Activated naive CD4-positive, alpha-beta T cell treated with anti-CD3 and anti-CD28 coated beads, Interleukin-2, amount 10 ng/mL, durations not matched to agents 7 days and 5 days (primary cell): ENCODE data around the gene PPP1CC.
"Not testable (repeated sequence)": the region's sequence is repeated elsewhere in the genome, so short reads cannot be mapped to it uniquely, and the experiment has no call there.

Source experiments
- CTCF ChIA-PET: fragments of 350-600 bp; sonication (Branson Sonifier 250); formaldehyde crosslinking; loops from one replicate; lab custom pipeline; 2021; ENCODE audit warnings: antibody characterized with exemption; lab: Charles Lee
- DNase-seq: peaks from one replicate; pipeline ENCODE4 v3.0.0-alpha.2; 2020
- H3K27ac Mint-ChIP-seq: one replicate; pipeline ENCODE4 v1.8.0; 2021; ENCODE audit warnings: mild to moderate bottlenecking, moderate library complexity, mixed read lengths
- H3K27me3 Mint-ChIP-seq: one replicate; pipeline ENCODE4 v1.8.0; 2021; ENCODE audit warnings: mild to moderate bottlenecking, mixed read lengths
- H3K36me3 Mint-ChIP-seq: one replicate; pipeline ENCODE4 v1.8.0; 2021; ENCODE audit warnings: mixed read lengths
- H3K4me1 Mint-ChIP-seq: one replicate; pipeline ENCODE4 v1.8.0; 2021; ENCODE audit warnings: mixed read lengths
- H3K4me3 Mint-ChIP-seq: one replicate; pipeline ENCODE4 v1.8.0; 2021; ENCODE audit warnings: mild to moderate bottlenecking, moderate library complexity, mixed read lengths
- H3K9me3 Mint-ChIP-seq: one replicate; pipeline ENCODE4 v1.8.0; 2021; ENCODE audit warnings: mixed read lengths

PPP1CC gene

GRCh38 chr12:110726708-110727369 is 15.9 kb downstream of the PPP1CC start:
- no peak for DNase-seq
- Mint-ChIP-seq H3K27ac (no peak overlapping the region), H3K4me1 (peaks cover 27% of the 10 kb centered on the region), H3K36me3 (peaks cover 69% of the 10 kb centered on the region), H3K4me3 (no peak overlapping the region), H3K27me3 (no peaks in the 10 kb centered on the region), H3K9me3 (no peaks in the 10 kb centered on the region)
- CTCF ChIA-PET: no interaction called here

- Mint-ChIP-seq H3K36me3 (peaks cover 71% of the 10 kb centered on the region), H3K9me3 (no peaks in the 10 kb centered on the region), H3K4me3 (no peak overlapping the region), H3K4me1 (peaks cover 20% of the 10 kb centered on the region), H3K27ac (no peak overlapping the region), H3K27me3 (no peaks in the 10 kb centered on the region)
- CTCF ChIA-PET: no interaction called here
- DNase-seq: no peak
Observed at GRCh38 chr12:110726028-110726427, 16.7 kb downstream of the PPP1CC start.

- Mint-ChIP-seq H3K36me3 (peaks cover 69% of the 10 kb centered on the region), H3K4me3 (no peak overlapping the region), H3K9me3 (no peaks in the 10 kb centered on the region), H3K4me1 (peaks cover 18% of the 10 kb centered on the region), H3K27me3 (no peaks in the 10 kb centered on the region), H3K27ac (no peak overlapping the region)
- CTCF ChIA-PET: no interaction called here
- DNase-seq: no peak
Observed at GRCh38 chr12:110725267-110725666, 17.4 kb downstream of the PPP1CC start.

- H3K27me3 Mint-ChIP-seq, H3K9me3 Mint-ChIP-seq, H3K27ac Mint-ChIP-seq, H3K4me3 Mint-ChIP-seq, DNase-seq: not testable (repeated sequence)
- Mint-ChIP-seq H3K4me1 (peaks cover 11% of the 10 kb centered on the region), H3K36me3 (peaks cover 76% of the 10 kb centered on the region)
- CTCF ChIA-PET: interaction anchor here (1.4 kb wide), 1 partner anchor 195 kb away, joined by 3 read pairs; no protein-coding TSS in a partner anchor
Observed at GRCh38 chr12:110722892-110723291, 19.8 kb downstream of the PPP1CC start.

- DNase-seq: no peak
- peaks cover 79% of the 10 kb centered on the region for H3K36me3 Mint-ChIP-seq
- no peaks in the 10 kb centered on the region for H3K27me3 Mint-ChIP-seq
- CTCF ChIA-PET: no interaction called here
- no peak overlapping the region for H3K27ac Mint-ChIP-seq
- peaks cover 4% of the 10 kb centered on the region for H3K4me1 Mint-ChIP-seq
- no peak overlapping the region for H3K4me3 Mint-ChIP-seq
- no peaks in the 10 kb centered on the region for H3K9me3 Mint-ChIP-seq
Observed at GRCh38 chr12:110721570-110721969, 21.1 kb downstream of the PPP1CC start.

- H3K27me3 Mint-ChIP-seq: no peaks in the 10 kb centered on the region
- no peaks in the 10 kb centered on the region for H3K9me3 Mint-ChIP-seq
- CTCF ChIA-PET: no interaction called here
Observed at GRCh38 chr12:110720516-110720915, 22.2 kb downstream of the PPP1CC start.

GRCh38 chr12:110718222-110718908 is 24.3 kb downstream of the PPP1CC start:
- H3K4me1 Mint-ChIP-seq: no peaks in the 10 kb centered on the region
- H3K27ac Mint-ChIP-seq: no peak overlapping the region
- H3K4me3 Mint-ChIP-seq: no peak overlapping the region
- H3K27me3 Mint-ChIP-seq: no peaks in the 10 kb centered on the region
- H3K36me3 Mint-ChIP-seq: peaks cover 56% of the 10 kb centered on the region
- DNase-seq: no peak
- CTCF ChIA-PET: no interaction called here
- H3K9me3 Mint-ChIP-seq: no peaks in the 10 kb centered on the region

More at GRCh38 chr12:110720516-110720915, 22.2 kb downstream of the PPP1CC start:
- no peak overlapping the region for H3K27ac Mint-ChIP-seq
- H3K36me3 Mint-ChIP-seq: peaks cover 72% of the 10 kb centered on the region
- DNase-seq: no peak
- no peak overlapping the region for H3K4me3 Mint-ChIP-seq
- H3K4me1 Mint-ChIP-seq: no peaks in the 10 kb centered on the region

- CTCF ChIA-PET: interaction anchor here (0.7 kb wide), 1 partner anchor 166 kb away, joined by 3 read pairs; no protein-coding TSS in a partner anchor
- H3K9me3 Mint-ChIP-seq: no peaks in the 10 kb centered on the region
- H3K27me3 Mint-ChIP-seq: no peaks in the 10 kb centered on the region
- H3K4me3 Mint-ChIP-seq: no peak overlapping the region
- no peak overlapping the region for H3K27ac Mint-ChIP-seq
- H3K36me3 Mint-ChIP-seq: peaks cover 51% of the 10 kb centered on the region
- DNase-seq: no peak
- no peaks in the 10 kb centered on the region for H3K4me1 Mint-ChIP-seq
Observed at GRCh38 chr12:110717037-110717436, 25.7 kb downstream of the PPP1CC start.

GRCh38 chr12:110708917-110709316 is 33.8 kb downstream of the PPP1CC start:
- no peaks in the 10 kb centered on the region for H3K27me3 Mint-ChIP-seq
- peaks cover 3% of the 10 kb centered on the region for H3K36me3 Mint-ChIP-seq
- no peak overlapping the region for H3K27ac Mint-ChIP-seq
- no peaks in the 10 kb centered on the region for H3K9me3 Mint-ChIP-seq
- H3K4me3 Mint-ChIP-seq: no peak overlapping the region
- no peaks in the 10 kb centered on the region for H3K4me1 Mint-ChIP-seq
- DNase-seq: no peak
- CTCF ChIA-PET: interaction anchor here (1.1 kb wide), 1 partner anchor 87 kb away, joined by 3 read pairs; no protein-coding TSS in a partner anchor

GRCh38 chr12:110705309-110705708 is 37.4 kb downstream of the PPP1CC start:
- no peaks in the 10 kb centered on the region for H3K4me1 Mint-ChIP-seq
- H3K27ac Mint-ChIP-seq: no peak overlapping the region
- peaks cover 3% of the 10 kb centered on the region for H3K36me3 Mint-ChIP-seq
- DNase-seq: no peak
- no peak overlapping the region for H3K4me3 Mint-ChIP-seq
- CTCF ChIA-PET: interaction anchor here (1.0 to 2.3 kb wide), 5 partner anchors 26 to 183 kb away, joined by 3 to 25 read pairs (median 6); no protein-coding TSS in a partner anchor
- H3K27me3 Mint-ChIP-seq: no peaks in the 10 kb centered on the region
- H3K9me3 Mint-ChIP-seq: no peaks in the 10 kb centered on the region

- no peaks in the 10 kb centered on the region for H3K4me1 Mint-ChIP-seq
- no peaks in the 10 kb centered on the region for H3K27me3 Mint-ChIP-seq
- CTCF ChIA-PET: interaction anchor here (0.5 to 2.3 kb wide), 7 partner anchors 26 to 383 kb away, joined by 3 to 25 read pairs (median 4); no protein-coding TSS in a partner anchor
- peak; percentile 52 for DNase-seq
- no peaks in the 10 kb centered on the region for H3K9me3 Mint-ChIP-seq
- H3K27ac Mint-ChIP-seq: no peak overlapping the region
- peaks cover 3% of the 10 kb centered on the region for H3K36me3 Mint-ChIP-seq
- H3K4me3 Mint-ChIP-seq: no peak overlapping the region
Observed at GRCh38 chr12:110704750-110705149, 37.9 kb downstream of the PPP1CC start.

GRCh38 chr12:110704231-110704630 is 38.5 kb downstream of the PPP1CC start:
- CTCF ChIA-PET: interaction anchor here (0.6 to 2.3 kb wide), 6 partner anchors 27 to 196 kb away, joined by 3 to 25 read pairs (median 5); no protein-coding TSS in a partner anchor
- no peaks in the 10 kb centered on the region for H3K4me1 Mint-ChIP-seq
- peaks cover 3% of the 10 kb centered on the region for H3K36me3 Mint-ChIP-seq
- H3K9me3 Mint-ChIP-seq: no peaks in the 10 kb centered on the region
- no peak overlapping the region for H3K4me3 Mint-ChIP-seq
- no peaks in the 10 kb centered on the region for H3K27me3 Mint-ChIP-seq
- no peak overlapping the region for H3K27ac Mint-ChIP-seq
- no peak for DNase-seq

- Mint-ChIP-seq H3K4me3 (no peak overlapping the region), H3K4me1 (peaks cover 12% of the 10 kb centered on the region), H3K9me3 (no peaks in the 10 kb centered on the region), H3K27ac (no peak overlapping the region), H3K36me3 (no peaks in the 10 kb centered on the region), H3K27me3 (no peaks in the 10 kb centered on the region)
- CTCF ChIA-PET: interaction anchor here (0.7 to 3.8 kb wide), 5 partner anchors 9 to 100 kb away, joined by 3 to 13 read pairs (median 4); no protein-coding TSS in a partner anchor
- no peak for DNase-seq
Observed at GRCh38 chr12:110702081-110702480, 40.6 kb downstream of the PPP1CC start.

- Mint-ChIP-seq H3K36me3 (no peaks in the 10 kb centered on the region), H3K4me1 (peaks cover 16% of the 10 kb centered on the region), H3K27me3 (no peaks in the 10 kb centered on the region), H3K9me3 (no peaks in the 10 kb centered on the region), H3K27ac (peak overlapping the region; percentile 49), H3K4me3 (no peak overlapping the region)
- CTCF ChIA-PET: interaction anchor here (0.6 to 3.8 kb wide), 3 partner anchors 98 to 128 kb away, joined by 3 to 13 read pairs (median 5); no protein-coding TSS in a partner anchor
- no peak for DNase-seq
Observed at GRCh38 chr12:110699591-110700445, 42.9 kb downstream of the PPP1CC start.
